Measurements from ENCODE around the gene ELOVL5.

DNA sequence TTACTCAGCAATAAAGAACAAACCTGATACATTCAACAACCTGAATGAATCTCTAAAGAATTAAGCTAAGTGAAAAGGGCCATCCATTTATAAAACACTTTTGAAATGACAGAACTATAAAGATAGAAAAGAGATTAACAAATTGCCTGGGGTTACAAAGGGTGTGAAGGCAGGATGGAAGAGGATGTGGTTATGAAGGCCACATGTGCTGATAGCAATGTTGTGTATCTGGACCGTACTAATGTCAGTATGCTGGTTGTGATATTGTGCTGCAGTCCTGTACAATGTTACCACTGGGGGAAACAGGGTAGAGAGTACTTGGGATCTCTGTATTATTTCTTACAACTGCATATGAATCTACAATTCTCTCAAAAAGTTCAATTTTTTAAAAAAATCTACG, 36.4 kb downstream of the ELOVL5 start:
- no peak for TF ChIP-seq CTCF (IDR thresholded peaks at IDR 0.05)
- no peak for TF ChIP-seq POLR2A (IDR thresholded peaks at IDR 0.05)
